Endodermal cell (in vitro differentiated cells): ENCODE data around the gene ONECUT3. TPM values are rescaled to one million over a fixed set of nuclear protein-coding genes. Genes with fewer than 3 reads are reported as not detected.

Source experiments
- DNase-seq: peaks from one replicate; pipeline ENCODE4 v3.0.0-alpha.2; 2017
- H3K27ac ChIP-seq: 2 replicates; pipeline ENCODE4 v1.5.1; 2013; ENCODE audit warnings: mild to moderate bottlenecking, low read depth, low read length, moderate library complexity
- H3K27me3 ChIP-seq: 2 replicates; pipeline ENCODE4 v1.6.1; 2013; ENCODE audit warnings: mild to moderate bottlenecking, low read length, moderate library complexity; ENCODE audit not compliant: insufficient read depth, control insufficient read depth, poor library complexity, severe bottlenecking
- H3K36me3 ChIP-seq: 2 replicates; pipeline ENCODE4 v1.7.0; 2013; ENCODE audit warnings: mild to moderate bottlenecking, low read length, moderate library complexity; ENCODE audit not compliant: control insufficient read depth, insufficient read depth
- H3K4me1 ChIP-seq: one replicate; pipeline ENCODE4 v1.7.0; 2013; ENCODE audit warnings: low read length; ENCODE audit not compliant: control insufficient read depth, insufficient read depth
- H3K4me3 ChIP-seq: 2 replicates; pipeline ENCODE4 v1.5.1; 2013; ENCODE audit warnings: mild to moderate bottlenecking, low read length, moderate library complexity
- H3K9ac ChIP-seq: 2 replicates; pipeline ENCODE4 v1.6.1; 2013; ENCODE audit warnings: mild to moderate bottlenecking, low read length, moderate library complexity; ENCODE audit not compliant: poor library complexity, severe bottlenecking; ENCODE audit errors: extremely low read depth
- H3K9me3 ChIP-seq: 2 replicates; pipeline ENCODE4 v1.6.1; 2013; ENCODE audit warnings: mild to moderate bottlenecking, low read length, moderate library complexity; ENCODE audit not compliant: control insufficient read depth
- H3K27ac Mint-ChIP-seq: 2 replicates; pipeline ENCODE4 v1.8.0; 2020; ENCODE audit warnings: mixed read lengths
- H3K27me3 Mint-ChIP-seq: 2 replicates; pipeline ENCODE4 v1.8.0; 2021; ENCODE audit warnings: mild to moderate bottlenecking, mixed read lengths; ENCODE audit not compliant: insufficient read depth
- H3K36me3 Mint-ChIP-seq: 2 replicates; pipeline ENCODE4 v1.8.0; 2020; ENCODE audit warnings: low read depth, mixed read lengths
- H3K4me1 Mint-ChIP-seq: 2 replicates; pipeline ENCODE4 v1.8.0; 2020; ENCODE audit warnings: mixed read lengths
- H3K4me3 Mint-ChIP-seq: 2 replicates; pipeline ENCODE4 v1.8.0; 2020; ENCODE audit warnings: mild to moderate bottlenecking, moderate library complexity, mixed read lengths
- H3K9me3 Mint-ChIP-seq: 2 replicates; pipeline ENCODE4 v1.8.0; 2020; ENCODE audit warnings: mild to moderate bottlenecking, mixed read lengths
- CTCF ChIP-seq: fragments of 200-600 bp; sonication (generic); conservative IDR thresholded peaks from 2 replicates; pipeline ENCODE4 v1.5.0; 2021; ENCODE audit warnings: antibody characterized with exemption, mild to moderate bottlenecking
- WGBS, 2 experiments: methylation state at CpG; one replicate each; pipeline versions ENCODE4 v1.1.5 to v1.1.7; 2013; ENCODE audit warnings: missing lambda C conversion rate in 2 of 2, mixed read lengths in 1 of 2; ENCODE audit not compliant: insufficient coverage in 1 of 2, insufficient read length in 1 of 2; 5-methylcytosine and 5-hydroxymethylcytosine counted together
- total RNA-seq, 2 donors: library from RNA; stranded (reverse); fragmentation: NEBNext Ultra II Directional in 1 of 2; extraction: Animal tissue kit (Norgen Biotek cat#: 25700) in 1 of 2; gene quantifications; 2 replicates in 1 of 2; 3 replicates in 1 of 2; pipeline ENCODE4 v1.2.1, GENCODE V29; 2021

Gene ONECUT3
- total RNA-seq, 2 donors from 2014 or later: 0.04 TPM; not detected in 1

DNA sequence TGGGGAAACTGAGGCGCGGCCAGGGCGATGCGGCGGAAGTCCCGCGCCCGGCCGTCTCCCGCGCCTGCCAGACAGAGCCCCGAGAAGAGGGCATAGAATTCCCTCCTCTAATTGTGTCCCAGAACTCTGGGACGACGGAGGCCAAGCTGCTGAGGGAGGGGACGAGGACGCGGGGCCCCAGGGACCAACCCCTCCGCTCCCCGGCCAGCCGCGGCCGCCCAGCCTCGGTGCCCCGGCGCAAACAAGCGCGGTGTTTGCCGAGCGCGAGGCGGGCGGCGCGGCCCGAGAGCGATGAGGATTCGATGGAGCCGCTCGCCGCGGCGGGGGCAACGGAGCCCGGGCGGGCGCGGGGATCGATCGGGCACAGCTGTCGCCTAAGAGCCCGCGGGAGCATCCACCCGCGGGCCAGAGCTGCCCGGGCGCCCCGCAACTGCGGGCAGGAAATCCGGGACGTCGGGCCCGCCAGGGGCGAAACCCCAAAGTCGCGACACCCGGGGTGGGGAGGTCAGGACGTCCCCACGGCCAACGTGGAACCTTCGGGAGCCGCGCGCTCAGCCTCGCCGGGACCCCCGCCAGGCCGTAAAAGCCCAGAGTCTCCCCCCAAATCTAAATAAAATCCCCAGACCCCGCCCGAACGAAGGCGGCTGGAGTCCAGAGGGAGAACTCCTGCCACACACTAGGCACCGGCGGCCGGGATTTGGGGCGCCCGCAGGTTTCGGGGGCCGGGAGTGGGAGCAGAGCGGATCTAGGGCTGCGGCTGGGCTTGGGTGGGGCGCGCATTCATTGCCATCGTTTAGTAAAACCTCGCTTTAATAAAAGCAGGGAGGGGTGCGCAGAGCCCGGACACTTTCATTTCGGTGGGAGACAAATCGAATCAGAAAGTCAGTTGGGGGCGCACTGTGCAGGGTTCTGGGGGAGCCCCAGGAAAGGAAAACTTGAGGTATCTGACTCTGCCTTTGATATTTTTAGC, 3.6 kb upstream of the ONECUT3 start:
- Mint-ChIP-seq H3K36me3 (no peaks in the 10 kb centered on the region), H3K9me3 (no peaks in the 10 kb centered on the region), H3K27me3 (peaks cover 85% of the 10 kb centered on the region), H3K4me3 (no peak overlapping the region), H3K4me1 (no peaks in the 10 kb centered on the region), H3K27ac (no peak overlapping the region)
- Histone ChIP-seq H3K36me3 (no peaks in the 10 kb centered on the region), H3K9me3 (no peaks in the 10 kb centered on the region), H3K27me3 (peaks cover 90% of the 10 kb centered on the region), H3K4me1 (no peaks in the 10 kb centered on the region), H3K27ac (no peak overlapping the region), H3K9ac (no peak overlapping the region), H3K4me3 (no peak overlapping the region)
- TF ChIP-seq CTCF: no peak
- WGBS, 2 experiments: 3 to 5% methylated on average over 39 to 99 of the region's 99 CpGs
- DNase-seq: peak; percentile 62

DNA sequence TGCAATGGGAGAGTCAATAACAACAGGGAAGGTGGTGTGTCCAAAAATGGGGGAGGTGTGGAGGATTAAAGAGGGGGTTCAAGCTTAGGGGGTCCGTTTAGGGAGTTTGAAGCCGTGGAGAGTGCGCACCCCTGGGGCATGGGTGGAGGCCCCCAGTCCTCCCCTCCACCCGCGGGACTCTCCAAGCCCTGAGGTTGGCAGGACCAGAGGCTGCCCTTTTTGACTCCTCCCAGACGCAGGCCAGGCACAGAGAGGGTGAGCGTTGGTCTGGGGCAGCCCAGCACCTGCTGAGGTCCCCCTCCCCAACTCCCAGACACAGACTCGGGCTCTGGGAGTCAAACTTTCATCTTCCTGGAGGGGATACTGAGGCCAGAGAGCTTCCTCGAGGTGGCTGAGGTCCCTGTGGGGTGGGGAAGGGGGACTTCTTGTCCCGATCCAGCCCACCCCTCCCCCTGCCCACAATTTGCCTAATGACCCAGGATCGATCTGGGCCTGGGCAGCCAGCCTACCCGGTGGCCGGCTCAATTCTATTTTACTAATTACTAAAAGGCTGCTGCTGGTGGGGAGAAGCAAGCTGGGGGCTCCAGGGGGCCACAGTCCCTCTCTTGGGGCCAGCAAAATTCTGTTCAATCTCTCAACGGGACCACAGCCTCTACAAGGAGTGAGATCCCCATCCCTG, 2.8 kb upstream of the ONECUT3 start:
- no peak for TF ChIP-seq CTCF
- no peaks in the 10 kb centered on the region for H3K9me3 ChIP-seq
- Mint-ChIP-seq H3K36me3 (no peaks in the 10 kb centered on the region), H3K27me3 (peaks cover 83% of the 10 kb centered on the region), H3K4me3 (no peak overlapping the region), H3K4me1 (peaks cover under 1% of the 10 kb centered on the region), H3K9me3 (no peaks in the 10 kb centered on the region), H3K27ac (no peak overlapping the region)
- DNase-seq: no peak
- 6 to 15% methylated on average over 7 to 13 of the region's 14 CpGs for WGBS, 2 experiments
- no peak overlapping the region for H3K27ac ChIP-seq
- no peak overlapping the region for H3K4me3 ChIP-seq
- H3K4me1 ChIP-seq: peaks cover 2% of the 10 kb centered on the region
- H3K27me3 ChIP-seq: peaks cover 90% of the 10 kb centered on the region
- no peak overlapping the region for H3K9ac ChIP-seq
- H3K36me3 ChIP-seq: no peaks in the 10 kb centered on the region

GRCh38 chr19:1751367-1752008, 1.8 kb upstream of the ONECUT3 start:
- no peak overlapping the region for H3K27ac Mint-ChIP-seq
- Histone ChIP-seq H3K4me3 (no peak overlapping the region), H3K9me3 (no peaks in the 10 kb centered on the region), H3K36me3 (no peaks in the 10 kb centered on the region), H3K27me3 (peaks cover 90% of the 10 kb centered on the region), H3K9ac (no peak overlapping the region), H3K4me1 (peaks cover 2% of the 10 kb centered on the region), H3K27ac (no peak overlapping the region)
- H3K9me3 Mint-ChIP-seq: no peaks in the 10 kb centered on the region
- peaks cover 2% of the 10 kb centered on the region for H3K4me1 Mint-ChIP-seq
- H3K4me3 Mint-ChIP-seq: no peak overlapping the region
- H3K27me3 Mint-ChIP-seq: peaks cover 87% of the 10 kb centered on the region
- no peak for DNase-seq
- H3K36me3 Mint-ChIP-seq: no peaks in the 10 kb centered on the region
- WGBS, 2 experiments: 14 to 16% methylated on average over 5 to 16 of the region's 16 CpGs
- TF ChIP-seq CTCF: no peak
